ENCODE data around the gene PTPRN2.

The PTPRN2 gene

DNA sequence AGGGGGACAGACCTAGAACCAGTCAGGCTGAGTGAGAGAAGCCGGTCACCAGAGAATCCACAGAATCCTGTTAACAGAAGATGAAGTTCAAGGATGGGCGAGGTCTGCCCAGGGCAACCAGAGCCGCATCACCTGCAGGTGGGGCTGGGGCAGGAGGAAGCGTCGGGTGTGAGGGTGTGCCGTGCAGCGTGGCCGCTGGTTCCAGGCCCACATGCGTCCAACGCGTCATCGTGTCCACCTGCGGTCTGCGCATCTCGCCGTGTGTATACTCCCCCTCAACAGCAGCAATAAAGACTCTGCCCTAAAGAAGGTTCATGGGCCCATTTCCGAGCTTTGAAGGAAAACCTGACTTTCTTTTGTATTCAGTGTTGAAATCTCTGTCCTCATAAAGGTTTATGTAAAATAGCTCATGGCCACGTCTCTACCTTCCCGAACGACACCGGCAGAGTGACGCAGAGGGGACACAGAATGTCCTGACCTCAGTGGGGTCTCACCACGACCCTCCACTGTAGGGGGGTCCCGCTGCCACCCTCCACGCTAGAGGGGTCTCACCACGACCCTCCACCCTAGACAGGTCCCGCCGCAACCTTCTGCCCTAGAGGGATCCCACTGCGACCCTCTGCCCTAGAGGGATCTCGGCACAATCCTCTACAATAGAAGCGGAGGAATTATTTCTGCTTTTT, 446.9 kb downstream of the PTPRN2 start:
- Histone ChIP-seq H3K4me1 (ENCODE audit: control insufficient read depth in 2 of 2, insufficient read depth in 1 of 2, low read depth in 1 of 2, low read length in 2 of 2) (peaks cover 0 to 1% of the 10 kb centered on the region in 2 donors), H2BK5ac (ENCODE audit: low read length) (peak overlapping the region; percentile 24), H3K27me3 (ENCODE audit: control insufficient read depth in 3 of 3, insufficient read depth in 3 of 3, low read depth in 1 of 3, low read length in 3 of 3) (peaks cover 0 to 1% (median 0%) of the 10 kb centered on the region in 3 experiments), H3K4me2 (ENCODE audit: insufficient read depth, low read length, poor library complexity, severe bottlenecking) (no peak overlapping the region), H3K27ac (replicated peaks; ENCODE audit: low read length) (no peak overlapping the region), H3K18ac (ENCODE audit: low read length) (peak overlapping the region; percentile 38), H3K36me3 (replicated peaks in 1 of 2; ENCODE audit: control insufficient read depth in 2 of 2, insufficient read depth in 2 of 2, low read length in 2 of 2) (no peaks in the 10 kb centered on the region), H3K9me3 (replicated peaks in 1 of 2; ENCODE audit: control insufficient read depth in 2 of 2, insufficient read depth in 1 of 2, low read depth in 1 of 2, low read length in 2 of 2) (peaks cover 0 to 19% of the 10 kb centered on the region in 2 donors), H3K4me3 (ENCODE audit: low read length in 2 of 2) (peak overlapping the region in 1 of 2 donors; percentile 8), H2BK12ac (ENCODE audit: low read length) (no peak overlapping the region), H2BK120ac (ENCODE audit: low read depth, low read length) (no peak overlapping the region), H3K9ac (ENCODE audit: low read depth, low read length, poor library complexity) (no peak overlapping the region), H4K8ac (ENCODE audit: low read depth, low read length) (no peak overlapping the region), H2AK5ac (ENCODE audit: low read depth, low read length) (no peak overlapping the region), H2BK15ac (ENCODE audit: low read length) (no peak overlapping the region), H3K4ac (ENCODE audit: low read length) (no peak overlapping the region), H3K14ac (ENCODE audit: low read length) (no peak overlapping the region), H2AFZ (ENCODE audit: low read length) (no peak overlapping the region), H3K23ac (ENCODE audit: low read depth, low read length, poor library complexity) (peak overlapping the region; percentile 16), H4K91ac (ENCODE audit: low read depth, low read length, poor library complexity) (no peak overlapping the region), H3K79me1 (ENCODE audit: low read depth, low read length) (no peaks in the 10 kb centered on the region)
- WGBS, 2 donors (ENCODE audit: extremely low coverage in 2 of 2, insufficient read length in 2 of 2, insufficient replicate concordance in 1 of 2): no CpG with 5 or more reads among the region's 31 CpGs
- no peak for DNase-seq (ENCODE audit: low spot score)

DNA sequence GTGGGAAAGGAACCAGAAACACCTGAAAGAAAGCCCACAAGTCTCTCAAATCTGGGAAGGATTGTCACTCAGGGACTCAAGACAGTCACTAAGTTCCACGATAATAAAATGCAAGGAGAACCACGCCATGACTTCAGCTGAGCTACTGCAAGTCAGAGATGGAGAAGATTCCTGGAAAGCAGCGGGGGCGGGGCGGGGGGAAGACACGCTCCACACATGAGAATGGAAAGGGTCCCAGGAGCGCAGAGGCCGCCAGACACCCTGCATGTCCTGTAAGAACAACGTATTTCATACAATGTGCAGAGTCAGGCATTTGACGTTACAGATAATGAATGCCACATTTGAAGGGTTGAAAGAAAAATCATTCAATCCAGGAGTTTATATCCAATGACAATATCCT, 448.1 kb downstream of the PTPRN2 start:
- Histone ChIP-seq H3K36me3 (replicated peaks in 1 of 2; ENCODE audit: control insufficient read depth in 2 of 2, insufficient read depth in 2 of 2, low read length in 2 of 2) (no peaks in the 10 kb centered on the region), H2BK5ac (ENCODE audit: low read length) (no peak overlapping the region), H3K4ac (ENCODE audit: low read length) (no peak overlapping the region), H3K14ac (ENCODE audit: low read length) (no peak overlapping the region), H3K27me3 (ENCODE audit: control insufficient read depth in 3 of 3, insufficient read depth in 3 of 3, low read depth in 1 of 3, low read length in 3 of 3) (peaks cover 0 to 2% (median 0%) of the 10 kb centered on the region in 3 experiments), H3K4me1 (ENCODE audit: control insufficient read depth in 2 of 2, insufficient read depth in 1 of 2, low read depth in 1 of 2, low read length in 2 of 2) (peaks cover 0 to 1% of the 10 kb centered on the region in 2 donors), H2BK15ac (ENCODE audit: low read length) (no peak overlapping the region), H3K9ac (ENCODE audit: low read depth, low read length, poor library complexity) (no peak overlapping the region), H4K8ac (ENCODE audit: low read depth, low read length) (no peak overlapping the region), H2AK5ac (ENCODE audit: low read depth, low read length) (no peak overlapping the region), H3K4me2 (ENCODE audit: insufficient read depth, low read length, poor library complexity, severe bottlenecking) (no peak overlapping the region), H3K4me3 (ENCODE audit: low read length in 2 of 2) (no peak overlapping the region), H2AFZ (ENCODE audit: low read length) (no peak overlapping the region), H3K18ac (ENCODE audit: low read length) (no peak overlapping the region), H3K79me1 (ENCODE audit: low read depth, low read length) (no peaks in the 10 kb centered on the region), H3K9me3 (replicated peaks in 1 of 2; ENCODE audit: control insufficient read depth in 2 of 2, insufficient read depth in 1 of 2, low read depth in 1 of 2, low read length in 2 of 2) (peaks cover 0 to 16% of the 10 kb centered on the region in 2 donors), H2BK12ac (ENCODE audit: low read length) (no peak overlapping the region), H3K23ac (ENCODE audit: low read depth, low read length, poor library complexity) (no peak overlapping the region), H3K27ac (replicated peaks; ENCODE audit: low read length) (no peak overlapping the region), H2BK120ac (ENCODE audit: low read depth, low read length) (no peak overlapping the region), H4K91ac (ENCODE audit: low read depth, low read length, poor library complexity) (no peak overlapping the region)
- no CpG with 5 or more reads among the region's 10 CpGs for WGBS, 2 donors (ENCODE audit: extremely low coverage in 2 of 2, insufficient read length in 2 of 2, insufficient replicate concordance in 1 of 2)
- DNase-seq (ENCODE audit: low spot score): no peak

DNA sequence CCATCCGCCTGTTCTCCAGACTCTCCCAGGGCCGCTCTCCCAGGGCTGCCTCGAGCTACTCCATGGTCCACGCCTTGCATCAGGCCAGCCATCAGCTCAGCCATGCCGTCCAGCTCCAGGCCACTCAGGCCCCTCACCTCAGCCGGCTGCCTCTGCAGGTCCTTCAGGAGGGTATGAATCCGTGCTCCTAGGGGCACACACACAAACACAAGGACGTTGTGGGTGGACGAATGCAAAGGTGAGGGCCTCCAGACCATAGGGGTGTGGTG, 449.4 kb downstream of the PTPRN2 start:
- Histone ChIP-seq H3K4me3 (ENCODE audit: low read length in 2 of 2) (no peak overlapping the region), H3K23ac (ENCODE audit: low read depth, low read length, poor library complexity) (no peak overlapping the region), H4K91ac (ENCODE audit: low read depth, low read length, poor library complexity) (peak overlapping the region; percentile 69), H3K4me2 (ENCODE audit: insufficient read depth, low read length, poor library complexity, severe bottlenecking) (no peak overlapping the region), H3K18ac (ENCODE audit: low read length) (peak overlapping the region; percentile 55), H3K4me1 (ENCODE audit: control insufficient read depth in 2 of 2, insufficient read depth in 1 of 2, low read depth in 1 of 2, low read length in 2 of 2) (peaks cover 0 to 1% of the 10 kb centered on the region in 2 donors), H3K27ac (replicated peaks; ENCODE audit: low read length) (no peak overlapping the region), H3K79me1 (ENCODE audit: low read depth, low read length) (no peaks in the 10 kb centered on the region), H3K27me3 (ENCODE audit: control insufficient read depth in 3 of 3, insufficient read depth in 3 of 3, low read depth in 1 of 3, low read length in 3 of 3) (peaks cover 0 to 2% (median 0%) of the 10 kb centered on the region in 3 experiments), H3K4ac (ENCODE audit: low read length) (no peak overlapping the region), H2BK5ac (ENCODE audit: low read length) (no peak overlapping the region), H3K9me3 (replicated peaks in 1 of 2; ENCODE audit: control insufficient read depth in 2 of 2, insufficient read depth in 1 of 2, low read depth in 1 of 2, low read length in 2 of 2) (peaks cover 0 to 12% of the 10 kb centered on the region in 2 donors), H2AK5ac (ENCODE audit: low read depth, low read length) (peak overlapping the region; percentile 35), H2BK120ac (ENCODE audit: low read depth, low read length) (no peak overlapping the region), H2BK12ac (ENCODE audit: low read length) (no peak overlapping the region), H2AFZ (ENCODE audit: low read length) (no peak overlapping the region), H3K36me3 (replicated peaks in 1 of 2; ENCODE audit: control insufficient read depth in 2 of 2, insufficient read depth in 2 of 2, low read length in 2 of 2) (no peaks in the 10 kb centered on the region), H3K14ac (ENCODE audit: low read length) (no peak overlapping the region), H4K8ac (ENCODE audit: low read depth, low read length) (no peak overlapping the region), H2BK15ac (ENCODE audit: low read length) (no peak overlapping the region), H3K9ac (ENCODE audit: low read depth, low read length, poor library complexity) (no peak overlapping the region)
- DNase-seq (ENCODE audit: low spot score): no peak
- WGBS, 2 donors (ENCODE audit: extremely low coverage in 2 of 2, insufficient read length in 2 of 2, insufficient replicate concordance in 1 of 2): no CpG with 5 or more reads among the region's 9 CpGs

DNA sequence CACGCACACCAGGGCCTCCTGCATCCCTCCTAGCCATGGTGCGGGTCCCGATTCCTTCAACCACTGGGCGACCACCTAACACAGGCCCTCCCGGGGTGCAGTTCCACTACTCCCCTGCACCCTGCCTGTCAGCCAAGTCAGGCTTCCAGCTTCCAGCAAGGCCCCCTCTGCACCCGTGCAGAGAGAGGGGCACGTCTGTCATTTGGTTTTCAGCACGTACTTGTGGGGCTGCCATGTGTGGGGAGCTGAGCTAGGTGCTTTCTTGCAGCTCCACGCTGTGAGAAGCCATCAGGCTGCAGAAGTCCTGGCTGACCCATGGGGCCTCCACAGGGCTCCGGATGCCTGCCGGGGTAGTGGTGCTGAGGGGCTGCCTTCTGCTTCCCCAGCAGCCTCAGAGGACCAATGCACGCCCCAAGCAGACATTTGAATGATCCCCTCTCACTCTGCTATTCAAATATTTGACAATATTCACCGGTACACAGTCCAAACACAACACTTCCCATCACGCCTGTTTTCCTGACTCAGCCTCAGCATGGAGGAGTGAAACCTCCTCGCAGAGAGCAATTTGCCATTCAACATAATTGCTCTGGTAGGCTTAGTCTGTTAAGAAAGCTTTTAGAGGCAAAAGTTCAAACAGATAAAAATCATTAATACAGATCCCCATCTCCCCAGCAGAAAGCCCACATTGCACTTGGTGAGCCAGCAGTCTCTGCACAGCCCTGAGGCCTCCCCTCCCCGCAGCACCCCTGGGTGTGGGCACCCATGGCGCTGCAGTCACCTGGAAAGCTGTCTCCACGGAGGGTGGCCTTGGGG, 449.9 kb downstream of the PTPRN2 start:
- no peak overlapping the region for H3K14ac ChIP-seq (ENCODE audit: low read length)

More for the DNA sequence above, 449.9 kb downstream of the PTPRN2 start:
- Histone ChIP-seq H3K36me3 (replicated peaks in 1 of 2; ENCODE audit: control insufficient read depth in 2 of 2, insufficient read depth in 2 of 2, low read length in 2 of 2) (peaks cover 0 to under 1% of the 10 kb centered on the region in 2 donors), H3K18ac (ENCODE audit: low read length) (peak overlapping the region; percentile 3), H2AFZ (ENCODE audit: low read length) (no peak overlapping the region), H3K27me3 (ENCODE audit: control insufficient read depth in 3 of 3, insufficient read depth in 3 of 3, low read depth in 1 of 3, low read length in 3 of 3) (peaks cover 0 to 2% (median 0%) of the 10 kb centered on the region in 3 experiments), H3K9ac (ENCODE audit: low read depth, low read length, poor library complexity) (no peak overlapping the region), H2AK5ac (ENCODE audit: low read depth, low read length) (no peak overlapping the region), H3K23ac (ENCODE audit: low read depth, low read length, poor library complexity) (no peak overlapping the region), H3K4me2 (ENCODE audit: insufficient read depth, low read length, poor library complexity, severe bottlenecking) (no peak overlapping the region), H2BK120ac (ENCODE audit: low read depth, low read length) (no peak overlapping the region), H3K4me3 (ENCODE audit: low read length in 2 of 2) (no peak overlapping the region), H2BK5ac (ENCODE audit: low read length) (no peak overlapping the region), H3K4ac (ENCODE audit: low read length) (no peak overlapping the region), H3K9me3 (replicated peaks in 1 of 2; ENCODE audit: control insufficient read depth in 2 of 2, insufficient read depth in 1 of 2, low read depth in 1 of 2, low read length in 2 of 2) (peaks cover 0 to 9% of the 10 kb centered on the region in 2 donors), H2BK15ac (ENCODE audit: low read length) (no peak overlapping the region), H4K8ac (ENCODE audit: low read depth, low read length) (no peak overlapping the region), H2BK12ac (ENCODE audit: low read length) (no peak overlapping the region), H4K91ac (ENCODE audit: low read depth, low read length, poor library complexity) (no peak overlapping the region), H3K27ac (replicated peaks; ENCODE audit: low read length) (no peak overlapping the region), H3K4me1 (ENCODE audit: control insufficient read depth in 2 of 2, insufficient read depth in 1 of 2, low read depth in 1 of 2, low read length in 2 of 2) (peaks cover 0 to 1% of the 10 kb centered on the region in 2 donors), H3K79me1 (ENCODE audit: low read depth, low read length) (no peaks in the 10 kb centered on the region)
- no peak for DNase-seq (ENCODE audit: low spot score)
- no CpG with 5 or more reads among the region's 18 CpGs for WGBS, 2 donors (ENCODE audit: extremely low coverage in 2 of 2, insufficient read length in 2 of 2, insufficient replicate concordance in 1 of 2)
